Effector CD8-positive, alpha-beta T cell (primary cell): ENCODE results near the gene SLC38A3.

Experiments used
- DNase-seq: peaks from one replicate; lab custom pipeline; 2025; lab: John Stamatoyannopoulos, UW

The SLC38A3 gene

DNA sequence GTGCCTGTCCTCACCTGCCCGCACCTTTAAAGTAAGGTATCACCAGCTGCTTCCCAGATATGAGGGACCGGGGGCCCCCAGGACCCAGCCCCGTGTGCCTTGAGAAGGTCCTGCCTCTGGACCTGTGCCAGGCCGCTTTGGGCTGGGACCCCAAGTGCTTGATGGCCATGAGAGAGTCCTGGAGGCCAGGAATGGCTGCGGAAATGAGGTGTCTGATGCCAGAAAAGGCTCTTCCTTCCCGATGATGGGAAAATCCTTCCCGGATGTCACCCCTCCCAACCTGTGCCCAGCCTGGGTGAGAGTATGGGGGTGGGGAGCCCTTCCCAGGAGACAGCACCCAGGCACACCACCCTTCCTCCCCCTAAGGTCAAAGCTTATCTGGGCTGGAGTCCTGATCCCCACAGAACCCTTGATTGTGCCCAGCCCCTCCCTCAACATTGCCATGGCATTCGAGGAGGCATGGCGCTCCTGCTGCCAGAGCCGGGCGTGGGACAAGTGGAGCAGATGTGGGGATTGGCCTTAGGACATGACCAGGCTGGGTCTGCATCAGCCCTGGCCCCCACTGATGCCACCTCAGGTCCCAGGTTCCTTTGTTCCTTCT lies 35.7 kb upstream of the SLC38A3 start:
- DNase-seq: no peak

DNA sequence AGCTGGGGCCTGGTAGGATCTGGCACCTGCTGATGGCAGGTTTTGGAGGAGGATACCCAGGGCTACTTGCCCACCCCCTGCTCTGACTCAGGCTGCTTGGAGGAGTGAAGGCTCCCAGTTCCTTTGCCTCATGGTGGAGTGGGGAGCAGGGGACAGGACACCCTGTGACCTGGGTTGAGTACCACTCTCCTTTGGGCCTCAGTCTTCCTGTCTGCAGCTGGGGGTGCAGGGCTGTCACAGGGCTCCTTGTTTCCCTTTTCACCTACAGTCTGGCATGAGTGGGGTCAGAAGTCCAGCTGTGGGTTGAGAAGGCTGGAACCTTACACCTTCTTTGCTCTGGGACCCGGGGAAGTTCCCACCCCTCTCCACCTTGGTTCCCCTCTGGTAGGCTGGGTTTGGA lies 35.2 kb upstream of the SLC38A3 start:
- no peak for DNase-seq

GRCh38 chr3:50170689-50171088 lies 34.4 kb upstream of the SLC38A3 start:
- DNase-seq: no peak

GRCh38 chr3:50171540-50172301 lies 33.4 kb upstream of the SLC38A3 start:
- no peak for DNase-seq

GRCh38 chr3:50172626-50173220 lies 32.3 kb upstream of the SLC38A3 start:
- no peak for DNase-seq

DNA sequence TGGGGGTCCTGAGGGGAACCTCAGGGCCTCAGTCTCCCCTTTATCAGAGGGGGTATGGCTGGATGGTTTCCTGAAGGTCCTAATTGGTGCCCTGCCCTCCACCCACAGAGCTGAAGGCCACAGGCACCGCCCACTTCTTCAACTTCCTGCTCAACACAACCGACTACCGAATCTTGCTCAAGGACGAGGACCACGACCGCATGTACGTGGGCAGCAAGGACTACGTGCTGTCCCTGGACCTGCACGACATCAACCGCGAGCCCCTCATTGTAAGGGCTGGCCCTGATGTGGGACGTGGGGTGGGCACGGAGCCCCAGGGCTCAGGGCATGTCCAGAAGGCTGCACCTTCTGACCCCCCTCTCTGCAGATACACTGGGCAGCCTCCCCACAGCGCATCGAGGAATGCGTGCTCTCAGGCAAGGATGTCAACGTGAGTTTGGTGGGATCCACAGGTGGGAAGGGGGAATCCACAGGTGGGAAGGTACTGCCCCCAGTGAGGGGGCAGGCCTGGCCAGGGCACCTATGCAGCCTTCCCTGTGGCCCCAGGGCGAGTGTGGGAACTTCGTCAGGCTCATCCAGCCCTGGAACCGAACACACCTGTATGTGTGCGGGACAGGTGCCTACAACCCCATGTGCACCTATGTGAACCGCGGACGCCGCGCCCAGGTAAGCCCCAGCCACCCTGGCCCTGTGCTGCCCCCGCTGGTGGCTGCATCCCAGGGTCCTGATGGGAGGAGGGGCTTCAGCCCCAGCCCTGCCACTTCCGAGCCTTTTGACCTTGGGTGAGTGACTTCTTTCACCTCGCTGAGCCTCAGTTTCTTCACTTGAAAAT lies 31.2 kb upstream of the SLC38A3 start:
- DNase-seq: no peak

DNA sequence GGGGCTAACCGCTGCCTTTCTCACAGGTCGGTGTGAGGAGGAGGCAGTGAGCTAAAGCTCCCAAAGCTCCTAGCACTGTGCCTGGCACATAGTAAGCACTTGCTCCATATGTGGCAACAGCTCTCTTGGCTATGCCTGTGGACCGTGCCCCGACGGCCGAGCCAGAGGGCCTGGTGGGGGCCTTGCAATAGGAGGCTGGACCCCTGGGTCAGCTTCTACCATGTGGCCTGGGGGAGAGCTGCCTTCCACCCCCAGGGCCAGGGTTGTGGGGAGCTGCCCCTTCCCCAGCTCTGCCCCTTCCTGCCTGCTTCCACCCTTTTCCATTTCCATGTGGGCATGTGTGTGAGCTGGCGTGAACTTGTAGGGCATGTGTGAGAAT lies 30.6 kb upstream of the SLC38A3 start:
- DNase-seq: no peak

GRCh38 chr3:50174947-50175524 lies 30.0 kb upstream of the SLC38A3 start:
- no peak for DNase-seq

- DNase-seq: no peak
Observed at GRCh38 chr3:50177346-50177745, 27.7 kb upstream of the SLC38A3 start.

- DNase-seq: no peak
Observed at GRCh38 chr3:50179710-50180109, 25.4 kb upstream of the SLC38A3 start.

DNA sequence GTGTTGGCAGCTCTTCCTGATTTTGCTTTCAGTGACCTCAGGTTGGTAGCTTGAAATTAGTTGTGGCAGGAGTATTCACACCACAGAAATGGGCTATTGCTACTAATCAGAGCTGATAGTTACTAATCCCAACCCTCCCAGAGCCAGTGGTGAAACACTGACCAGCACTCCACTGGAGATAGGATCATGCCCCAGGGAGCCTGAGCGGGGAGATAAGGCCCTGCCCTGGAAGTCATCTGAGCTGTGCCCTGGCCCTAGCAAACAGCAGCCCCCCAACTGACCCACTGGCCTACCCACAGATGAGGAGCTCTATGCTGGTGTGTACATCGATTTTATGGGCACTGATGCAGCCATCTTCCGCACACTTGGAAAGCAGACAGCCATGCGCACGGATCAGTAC lies 23.1 kb upstream of the SLC38A3 start:
- no peak for DNase-seq

DNA sequence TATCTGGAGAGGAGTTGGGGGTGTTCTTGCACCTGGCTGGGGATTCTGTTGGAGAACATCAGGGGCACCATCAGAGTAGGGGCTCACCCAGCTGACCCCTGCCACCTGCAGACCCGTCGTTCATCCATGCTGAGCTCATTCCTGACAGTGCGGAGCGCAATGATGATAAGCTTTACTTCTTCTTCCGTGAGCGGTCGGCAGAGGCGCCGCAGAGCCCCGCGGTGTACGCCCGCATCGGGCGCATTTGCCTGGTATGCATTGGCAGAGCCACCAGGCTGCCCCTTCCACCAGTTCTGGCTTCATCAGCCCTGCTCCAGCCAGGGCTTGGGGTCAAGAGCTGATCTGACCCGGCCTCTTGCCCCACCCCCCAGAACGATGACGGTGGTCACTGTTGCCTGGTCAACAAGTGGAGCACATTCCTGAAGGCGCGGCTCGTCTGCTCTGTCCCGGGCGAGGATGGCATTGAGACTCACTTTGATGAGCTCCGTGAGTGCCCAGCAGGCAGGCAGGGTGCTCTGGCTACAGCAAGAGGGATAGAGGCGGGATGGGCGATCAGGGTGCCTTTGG lies 22.5 kb upstream of the SLC38A3 start:
- DNase-seq: no peak

GRCh38 chr3:50183755-50184154 lies 21.3 kb upstream of the SLC38A3 start:
- no peak for DNase-seq

- no peak for DNase-seq
Observed at GRCh38 chr3:50184242-50184978, 20.7 kb upstream of the SLC38A3 start.

DNA sequence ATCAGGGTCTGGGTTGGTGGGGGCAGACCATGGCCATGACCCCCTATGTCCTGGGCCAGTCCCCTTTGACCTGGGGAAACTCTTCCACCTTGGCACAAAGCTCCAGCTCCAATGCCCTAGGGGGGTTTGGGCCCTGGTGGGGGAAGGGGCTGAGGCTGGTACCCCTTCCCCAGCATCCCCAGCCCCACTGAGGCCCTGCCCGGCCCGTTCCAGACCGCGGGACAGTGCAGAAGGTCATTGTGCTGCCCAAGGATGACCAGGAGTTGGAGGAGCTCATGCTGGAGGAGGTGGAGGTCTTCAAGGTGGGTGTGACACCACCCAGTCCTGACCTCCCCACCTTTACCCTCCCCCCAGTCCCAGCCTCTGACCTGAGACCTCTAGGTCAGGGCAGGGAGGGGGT lies 19.8 kb upstream of the SLC38A3 start:
- DNase-seq: no peak

GRCh38 chr3:50186096-50186495 lies 19.0 kb upstream of the SLC38A3 start:
- no peak for DNase-seq

GRCh38 chr3:50187750-50188149 lies 17.3 kb upstream of the SLC38A3 start:
- no peak for DNase-seq

DNA sequence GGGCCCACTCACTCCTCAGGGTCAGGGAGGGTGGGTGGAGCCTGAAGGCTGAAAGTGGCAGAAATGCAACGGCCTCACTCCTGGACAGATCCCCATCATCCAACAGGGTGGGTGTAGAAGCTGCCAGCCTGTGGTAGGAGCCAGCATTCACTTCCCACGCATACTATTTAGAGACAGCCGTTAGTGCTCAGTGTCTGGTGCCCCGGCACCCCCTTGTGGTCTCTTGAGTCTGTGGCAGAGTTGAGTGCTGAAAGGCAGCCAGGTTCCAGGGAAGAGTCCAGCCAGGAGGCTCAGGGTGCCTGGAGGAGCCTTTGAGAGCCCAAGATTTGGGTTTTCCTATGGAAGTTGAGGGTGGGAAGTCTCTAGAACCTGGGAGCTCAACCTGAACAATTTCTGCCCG lies 15.8 kb upstream of the SLC38A3 start:
- no peak for DNase-seq

DNA sequence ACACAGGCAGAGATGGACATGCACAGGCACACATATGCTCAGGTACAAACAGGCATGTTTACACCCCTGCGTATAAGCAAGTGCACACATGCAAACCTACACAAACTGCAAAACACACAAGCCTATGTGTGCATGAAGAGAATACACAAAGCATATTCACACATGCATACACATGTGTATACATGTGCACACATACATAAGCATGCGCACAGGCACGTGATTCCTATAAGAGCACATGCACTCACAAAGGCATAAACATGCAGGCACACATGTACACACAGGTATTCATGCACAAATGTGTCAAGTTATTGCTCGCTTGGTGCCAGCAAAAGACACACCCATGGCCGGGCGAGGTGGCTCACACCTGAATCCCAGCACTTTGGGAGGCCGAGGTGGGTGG lies 15.1 kb upstream of the SLC38A3 start:
- no peak for DNase-seq

DNA sequence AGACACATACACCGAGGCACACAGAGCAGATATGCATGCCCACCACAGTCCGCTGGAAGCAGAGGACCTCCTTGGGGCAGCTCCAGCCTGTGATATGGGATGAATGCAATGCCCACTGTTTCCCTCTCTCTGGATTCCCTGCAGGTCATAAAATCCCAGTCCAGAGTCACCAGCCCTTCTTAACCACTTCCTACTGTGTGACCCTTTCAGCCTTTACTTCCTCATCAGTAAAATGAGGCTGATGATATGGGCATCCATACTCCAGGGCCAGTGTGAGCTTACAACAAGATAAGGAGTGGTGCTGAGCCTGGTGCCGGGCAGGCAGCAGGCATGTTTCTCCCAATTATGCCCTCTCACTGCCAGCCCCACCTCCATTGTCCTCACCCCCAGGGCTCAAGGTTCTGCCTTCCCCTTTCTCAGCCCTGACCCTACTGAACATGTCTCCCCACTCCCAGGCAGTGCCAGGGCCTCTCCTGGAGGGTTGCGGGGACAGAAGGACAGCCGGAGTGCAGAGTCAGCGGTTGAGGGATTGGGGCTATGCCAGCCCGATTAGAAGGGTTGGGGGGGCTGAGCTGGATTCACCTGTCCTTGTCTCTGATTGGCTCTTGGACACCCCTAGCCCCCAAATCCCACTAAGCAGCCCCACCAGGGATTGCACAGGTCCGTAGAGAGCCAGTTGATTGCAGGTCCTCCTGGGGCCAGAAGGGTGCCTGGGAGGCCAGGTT lies 14.0 kb upstream of the SLC38A3 start, which contains the start of gene GNAT1:
GNAT1 (plus strand) TSS at position 675 of the 725 bp plus-strand sequence. CDS start 116 bp downstream, outside the sequence.
- no peak for DNase-seq
